Activated CD8-positive, alpha-beta memory T cell treated with anti-CD3 and anti-CD28 coated beads, Interleukin-2, amount 50 U/mL, for 4 hours (primary cell): ENCODE results near the gene SP8.
"Not testable (repeated sequence)": the region's sequence is repeated elsewhere in the genome, so short reads cannot be mapped to it uniquely, and the experiment has no call there.

Experiments
- DNase-seq: peaks from one replicate; pipeline ENCODE4 v3.0.0-alpha.2; 2020

The SP8 gene

DNA sequence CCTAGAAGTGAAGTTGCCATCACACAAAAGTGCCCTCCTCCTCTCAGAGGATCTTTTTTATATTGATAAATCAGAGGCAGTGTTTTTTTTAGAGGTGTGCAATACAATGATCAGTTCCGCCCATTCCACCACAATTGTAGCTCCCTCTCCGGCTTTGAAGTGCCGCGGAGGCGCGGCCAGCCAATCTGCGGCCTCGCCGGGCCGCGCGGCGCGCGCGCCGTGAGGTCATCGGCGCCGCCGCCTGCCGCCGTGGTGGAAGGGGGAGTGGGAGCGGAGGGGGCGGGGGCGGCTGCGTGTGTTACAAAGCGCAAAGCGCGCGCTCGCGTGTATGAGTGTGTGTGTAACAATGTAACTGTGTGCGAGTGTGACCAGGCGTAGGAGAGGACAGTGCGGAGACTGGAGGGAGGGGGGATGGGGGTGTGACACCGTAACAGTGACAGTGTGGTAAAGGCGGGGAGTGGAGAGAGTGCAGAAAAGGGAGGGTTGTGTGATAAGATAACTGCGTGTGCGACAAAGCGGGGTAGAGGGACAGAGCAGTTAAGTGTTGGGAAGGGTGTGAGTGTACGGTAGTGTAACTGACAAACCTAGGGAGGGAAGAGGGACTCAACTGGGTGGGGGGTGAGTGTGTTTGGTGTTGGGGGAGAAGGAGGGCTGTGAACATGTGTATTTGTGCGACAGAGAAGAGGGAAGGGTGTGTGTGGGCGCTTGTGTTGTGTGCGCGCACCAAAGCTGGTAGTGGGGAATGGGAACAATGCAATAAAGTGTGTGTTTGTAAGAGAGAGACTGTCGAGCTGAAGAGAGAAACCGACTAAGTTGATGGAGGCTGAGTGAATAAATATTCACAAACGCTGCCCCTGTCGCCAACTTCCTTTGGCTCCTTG, at the start of gene SP8:
SP8 (minus strand) TSS at position 108 of the 881 bp plus-strand sequence; CDS start at position 20, 88 bp downstream.
- no peak for DNase-seq

DNA sequence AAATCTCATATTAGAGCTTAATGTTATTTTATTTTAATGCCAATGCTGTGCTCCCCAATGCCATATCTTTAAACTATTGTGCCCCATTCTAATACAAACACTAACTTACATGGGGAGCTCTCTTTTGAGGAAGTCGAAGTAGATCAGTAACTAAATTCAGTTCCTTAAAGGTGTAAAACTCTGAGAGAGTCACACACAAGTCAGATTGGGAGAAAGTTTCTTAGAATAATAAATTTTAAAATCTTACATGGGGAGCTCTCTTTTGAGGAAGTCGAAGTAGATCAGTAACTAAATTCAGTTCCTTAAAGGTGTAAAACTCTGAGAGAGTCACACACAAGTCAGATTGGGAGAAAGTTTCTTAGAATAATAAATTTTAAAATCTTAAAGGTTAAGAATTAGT, 49.7 kb upstream of the SP8 start:
- not testable (repeated sequence) for DNase-seq

DNA sequence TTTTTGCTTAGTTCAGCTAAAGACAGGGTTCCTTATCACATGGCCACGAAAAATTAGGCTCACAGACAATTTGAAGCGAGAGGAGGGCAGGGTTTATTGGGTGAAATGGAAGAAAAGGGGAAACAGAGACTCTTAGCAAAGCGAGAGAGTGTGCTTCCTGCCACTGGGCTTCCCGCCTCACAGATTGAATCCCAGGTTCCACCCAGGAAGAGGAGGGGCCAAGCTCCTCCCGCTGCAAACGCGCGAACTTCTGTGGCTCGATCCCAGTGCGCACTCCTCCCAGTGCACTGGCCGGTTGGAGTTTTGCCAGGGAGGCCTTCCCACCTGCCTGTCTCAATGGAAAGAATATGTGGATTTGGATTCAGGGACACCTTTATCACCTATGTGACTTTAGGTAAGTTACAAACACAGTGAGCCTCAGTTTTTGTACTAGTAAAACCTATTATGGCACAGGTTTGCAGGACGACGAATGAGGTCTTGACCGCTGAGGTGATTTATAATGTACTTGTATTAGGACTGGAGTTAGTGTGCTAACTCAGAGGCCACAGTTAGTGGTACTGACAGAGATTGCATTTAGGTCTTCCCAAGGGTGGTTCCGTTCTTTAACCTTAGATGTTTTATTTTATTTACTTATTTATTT, 48.5 kb upstream of the SP8 start:
- DNase-seq, result no peak

DNA sequence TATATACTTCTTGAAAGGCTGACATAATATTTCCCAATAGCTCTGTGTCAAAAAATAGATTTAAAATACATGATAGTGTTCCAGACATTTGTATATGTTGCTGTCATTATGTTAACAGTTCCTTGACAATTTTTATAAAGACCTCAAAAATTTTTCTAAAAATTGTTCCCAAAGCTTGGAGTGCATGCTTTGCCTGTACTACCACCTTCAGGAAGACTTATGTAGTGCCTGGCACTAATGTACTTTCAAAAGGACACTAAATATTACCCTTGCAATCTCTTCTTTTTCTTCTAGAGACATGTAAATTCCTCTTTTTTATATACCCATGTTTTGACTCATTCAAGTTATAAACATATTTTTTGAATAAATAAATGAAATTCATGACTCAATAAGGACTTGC, 48.0 kb upstream of the SP8 start:
- no peak for DNase-seq

DNA sequence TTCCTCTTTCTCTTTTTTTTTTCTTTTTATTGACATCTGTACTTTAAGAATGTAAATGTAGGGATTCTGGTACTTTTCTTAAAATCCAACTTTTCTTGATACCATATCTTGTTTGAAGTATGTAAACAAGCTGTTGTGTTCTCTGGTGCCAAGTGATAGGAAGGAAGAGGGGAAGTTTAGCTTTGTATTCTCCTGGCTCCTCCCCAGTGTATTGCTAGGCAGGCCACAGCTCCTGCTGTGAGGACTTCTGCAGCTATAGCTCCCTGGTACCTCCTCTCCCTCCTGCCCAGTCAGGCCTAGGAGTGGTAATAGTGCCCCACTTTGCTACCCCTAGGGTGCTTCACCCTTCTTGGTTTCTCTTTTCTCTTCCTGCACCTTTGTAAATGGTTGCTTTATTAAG, 45.3 kb upstream of the SP8 start:
- DNase-seq, result no peak

DNA sequence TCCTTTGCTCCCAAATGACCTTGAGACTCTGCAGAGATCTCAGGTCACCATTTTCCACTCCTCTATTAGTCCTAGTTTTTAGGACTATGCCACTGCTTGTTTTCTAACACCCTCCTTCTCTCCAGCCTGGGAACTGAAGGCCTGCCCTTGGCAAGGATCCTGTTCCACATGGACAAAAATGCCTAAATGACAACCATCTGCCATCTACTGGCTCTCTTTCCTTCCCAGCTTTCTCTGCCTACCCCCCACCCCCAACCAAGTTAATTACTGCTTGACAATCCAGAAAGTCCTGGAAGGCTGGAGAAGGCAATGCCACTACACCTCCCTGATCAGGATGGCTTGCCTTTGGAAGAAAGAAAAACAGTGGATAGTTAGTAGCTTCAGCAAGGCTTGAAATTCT, 44.8 kb upstream of the SP8 start:
- no peak for DNase-seq

DNA sequence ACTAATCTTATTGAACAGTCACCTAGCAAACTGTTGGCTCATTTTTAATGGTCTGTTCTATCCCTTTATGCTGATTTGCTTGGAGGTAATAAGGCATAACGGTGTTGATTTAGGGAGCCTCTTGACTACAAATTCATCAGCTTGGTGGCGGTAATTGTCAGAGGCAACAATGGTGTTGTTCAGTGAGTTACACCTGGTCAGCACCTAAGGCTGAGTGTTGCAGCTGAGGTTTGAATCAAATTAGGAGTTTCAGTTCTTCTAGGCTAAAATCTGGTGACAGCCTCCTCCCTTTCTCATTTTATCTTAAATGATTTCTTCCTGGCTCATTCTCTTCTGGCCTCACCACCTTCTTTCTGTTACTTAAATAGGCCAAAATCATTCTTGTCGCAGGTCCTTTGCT, 42.3 kb upstream of the SP8 start:
- no peak for DNase-seq

DNA sequence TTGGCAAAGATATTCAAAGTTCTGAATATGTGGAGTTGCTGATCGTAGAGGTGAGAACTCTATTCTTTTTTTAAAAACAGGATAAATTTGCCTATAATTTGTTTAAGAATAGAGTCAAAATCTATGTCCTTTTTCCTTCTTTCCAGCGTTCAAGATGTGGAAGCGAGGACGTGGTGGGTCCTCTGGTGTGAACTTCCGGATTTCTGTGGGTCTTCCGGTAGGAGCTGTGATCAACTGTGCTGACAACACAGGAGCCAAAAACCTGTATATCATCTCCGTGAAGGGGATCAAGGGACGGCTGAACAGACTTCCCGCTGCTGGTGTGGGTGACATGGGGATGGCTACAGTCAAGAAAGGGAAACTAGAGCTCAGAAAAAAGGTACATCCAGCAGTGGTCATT, 40.5 kb upstream of the SP8 start:
- no peak for DNase-seq

DNA sequence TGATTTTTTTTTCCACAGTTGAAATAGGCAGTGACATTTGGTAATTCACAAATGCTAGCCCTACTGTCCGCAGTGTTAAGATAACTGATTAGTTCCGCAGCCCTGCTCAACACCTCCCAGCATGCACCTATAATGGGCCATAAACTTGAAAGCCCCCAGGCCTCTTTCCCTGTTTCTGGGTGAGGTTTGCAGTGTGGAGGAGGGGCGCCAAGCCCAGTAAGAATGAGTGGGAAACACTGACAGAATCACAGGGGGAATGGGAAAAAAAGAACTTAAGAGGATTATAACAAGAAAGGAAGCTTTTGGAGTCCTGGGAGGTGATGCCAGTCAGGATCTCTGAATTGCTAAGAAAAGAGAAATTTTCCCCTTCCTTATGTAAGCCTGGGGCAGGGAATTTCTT, 39.6 kb upstream of the SP8 start:
- DNase-seq, result no peak

DNA sequence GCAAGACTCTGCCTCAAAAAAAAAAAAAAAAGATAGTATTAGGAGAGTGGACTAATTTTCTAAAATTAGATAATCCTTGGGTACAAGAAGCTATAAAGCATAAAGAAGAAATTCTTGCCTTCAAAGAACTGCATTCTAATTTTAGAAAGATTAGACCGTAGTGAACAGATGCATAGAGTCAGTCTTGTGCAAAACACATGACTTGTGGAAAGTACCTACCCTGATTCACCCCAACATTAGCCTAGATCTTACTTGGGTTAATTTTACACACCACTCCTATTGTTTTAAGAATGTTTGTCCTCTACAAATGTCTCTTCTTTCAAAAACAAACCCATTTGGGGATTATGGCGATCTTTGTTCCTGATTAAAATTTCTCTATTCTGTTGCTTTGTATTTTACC, 38.9 kb upstream of the SP8 start:
- DNase-seq, result no peak

DNA sequence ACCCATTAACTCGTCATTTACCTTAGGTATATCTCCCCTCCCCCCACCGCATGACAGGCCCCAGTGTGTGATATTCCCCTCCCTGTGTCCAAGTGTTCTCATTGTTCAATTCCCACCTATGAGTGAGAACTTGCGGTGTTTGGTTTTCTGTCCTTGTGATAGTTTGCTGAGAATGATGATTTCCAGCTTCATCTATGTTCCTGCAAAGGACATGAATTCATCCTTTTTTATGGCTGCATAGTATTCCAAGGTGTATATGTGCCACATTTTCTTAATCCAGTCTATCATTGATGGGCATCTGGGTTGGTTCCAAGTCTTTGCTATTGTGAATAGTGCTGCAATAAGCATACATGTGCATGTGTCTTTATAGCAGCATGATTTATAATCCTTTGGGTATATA, 34.7 kb upstream of the SP8 start:
- DNase-seq, result not testable (repeated sequence)

DNA sequence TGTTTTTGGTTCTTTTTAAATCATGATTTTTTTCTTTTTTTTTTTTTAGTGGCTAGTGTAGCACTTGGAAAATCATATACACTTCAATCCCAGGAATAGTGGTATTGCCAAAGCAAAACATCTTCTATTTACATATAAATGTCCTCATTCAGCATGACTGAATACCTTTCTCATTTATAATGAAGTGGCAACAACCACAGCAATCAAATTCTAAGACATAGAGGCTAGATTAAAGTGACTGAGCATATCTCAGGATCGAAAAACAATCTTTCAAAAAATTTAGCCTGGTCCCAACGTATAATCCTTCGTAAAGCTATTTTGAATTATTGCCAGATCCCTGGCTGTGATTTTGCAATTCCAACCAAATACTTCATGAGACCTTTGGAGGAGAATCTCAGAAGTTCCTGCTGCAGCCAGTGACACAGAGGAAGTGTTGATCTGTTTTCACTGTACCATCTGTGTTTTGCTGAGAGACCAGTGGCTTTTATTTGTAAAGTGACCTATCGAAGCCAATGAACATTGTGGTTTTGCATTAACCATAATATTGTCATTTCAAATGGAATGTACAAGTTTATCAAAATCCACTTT, 29.8 kb upstream of the SP8 start:
- no peak for DNase-seq

DNA sequence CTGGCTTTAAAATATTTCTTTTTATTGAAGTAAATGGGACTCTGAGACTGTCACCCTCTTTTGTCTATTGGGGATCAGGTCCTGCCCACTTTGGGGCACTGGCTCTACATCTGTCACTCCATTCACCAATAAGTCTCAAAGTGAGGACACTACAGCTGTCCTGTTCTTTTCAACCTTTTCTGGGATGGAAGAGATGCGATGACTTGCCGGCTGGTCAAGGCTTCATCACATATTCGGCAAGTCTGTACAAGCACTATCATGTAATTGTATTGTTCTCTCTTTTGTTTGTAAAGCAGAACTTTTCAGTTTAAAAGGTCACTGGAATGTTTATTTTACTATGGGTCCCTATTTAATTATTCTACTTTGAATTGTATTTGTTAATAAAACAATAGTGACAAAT, 17.7 kb upstream of the SP8 start:
- DNase-seq, result no peak

DNA sequence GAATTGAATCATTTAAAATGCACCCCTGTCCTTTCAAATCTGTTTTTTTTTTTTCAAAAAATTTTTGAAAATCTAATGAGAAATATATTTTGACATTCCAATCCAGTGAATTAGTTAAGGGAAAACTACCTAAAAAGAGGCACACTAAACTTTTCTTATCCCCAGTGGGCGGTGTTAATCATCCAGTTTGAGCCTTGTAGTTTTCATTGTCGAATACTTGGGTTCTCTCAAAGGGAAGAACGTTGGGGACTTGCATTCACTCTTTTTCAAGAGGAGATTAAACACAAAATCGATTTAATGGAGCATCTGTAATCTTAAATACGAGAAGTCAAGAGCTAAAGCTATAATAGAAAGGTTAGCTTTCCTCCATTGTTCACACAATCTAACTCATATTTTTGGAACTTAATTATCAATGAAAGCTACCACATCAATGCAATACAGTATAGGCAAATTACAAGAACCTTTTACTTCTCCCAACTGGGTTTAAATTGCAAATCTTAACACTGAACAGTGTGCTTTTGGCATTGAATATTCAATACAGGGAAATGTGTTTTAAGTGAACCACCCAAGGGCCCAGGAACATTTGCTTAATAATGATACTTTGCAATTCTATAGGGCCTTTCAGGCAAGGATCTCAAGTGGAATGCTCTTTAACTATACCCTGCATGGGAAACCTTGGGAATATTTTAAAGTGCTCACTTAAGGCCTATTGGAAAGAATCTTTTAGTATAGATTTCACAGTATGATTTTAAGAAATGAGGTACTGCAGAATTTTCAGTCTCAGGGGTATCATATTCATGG, 13.1 kb upstream of the SP8 start:
- no peak for DNase-seq

DNA sequence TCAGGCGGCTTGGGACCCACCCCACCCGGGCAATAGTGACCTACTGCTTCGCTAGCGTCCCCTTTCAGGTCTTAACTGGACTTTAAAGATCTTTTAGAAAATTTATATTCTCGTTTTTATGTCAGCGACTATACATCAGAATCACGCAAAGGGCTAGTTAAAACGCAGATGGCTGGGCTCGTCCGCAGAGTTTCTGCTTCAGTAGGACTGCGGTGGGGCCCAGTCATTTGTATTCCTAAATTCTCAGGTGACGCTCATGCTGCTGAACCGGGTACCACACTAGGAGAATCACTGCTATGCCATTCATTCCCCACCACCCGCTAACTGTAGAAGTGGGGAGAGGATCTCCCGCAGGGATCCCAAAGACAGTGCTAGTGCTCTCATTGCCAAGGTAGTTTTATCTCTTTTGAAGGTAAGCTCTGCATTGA, 12.0 kb upstream of the SP8 start:
- no peak for DNase-seq

DNA sequence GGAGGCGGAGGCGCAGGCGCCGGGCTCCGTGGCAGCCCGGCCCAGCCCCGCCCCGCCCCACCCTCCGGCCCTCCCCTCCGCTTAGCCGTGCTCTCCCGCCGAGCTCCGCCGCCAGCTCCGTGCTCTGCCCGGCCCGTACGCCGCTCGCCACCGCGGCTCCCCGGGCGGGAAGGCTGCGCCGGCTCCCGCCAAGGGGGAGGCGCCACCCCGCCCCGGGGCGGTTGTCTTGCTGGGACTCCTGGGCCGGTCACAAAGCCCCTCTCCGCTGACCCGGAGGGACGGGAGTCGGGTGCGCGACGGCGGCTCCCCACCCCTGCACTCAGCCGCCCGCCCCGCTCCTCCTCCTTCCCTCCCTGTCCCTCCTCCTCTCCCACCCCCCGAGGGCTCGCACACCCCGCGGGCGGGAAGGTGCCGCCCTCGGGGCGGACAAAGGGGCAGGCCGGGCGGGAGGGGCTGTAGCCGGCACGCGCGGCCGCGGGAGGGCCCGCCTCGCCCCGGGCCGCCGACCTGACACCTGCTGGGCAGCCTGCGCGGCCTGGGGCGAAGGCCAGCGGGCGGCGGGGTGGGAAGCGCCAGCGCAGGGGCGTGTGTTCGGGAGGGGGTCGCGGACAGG, 11.5 kb upstream of the SP8 start:
- DNase-seq, result no peak

DNA sequence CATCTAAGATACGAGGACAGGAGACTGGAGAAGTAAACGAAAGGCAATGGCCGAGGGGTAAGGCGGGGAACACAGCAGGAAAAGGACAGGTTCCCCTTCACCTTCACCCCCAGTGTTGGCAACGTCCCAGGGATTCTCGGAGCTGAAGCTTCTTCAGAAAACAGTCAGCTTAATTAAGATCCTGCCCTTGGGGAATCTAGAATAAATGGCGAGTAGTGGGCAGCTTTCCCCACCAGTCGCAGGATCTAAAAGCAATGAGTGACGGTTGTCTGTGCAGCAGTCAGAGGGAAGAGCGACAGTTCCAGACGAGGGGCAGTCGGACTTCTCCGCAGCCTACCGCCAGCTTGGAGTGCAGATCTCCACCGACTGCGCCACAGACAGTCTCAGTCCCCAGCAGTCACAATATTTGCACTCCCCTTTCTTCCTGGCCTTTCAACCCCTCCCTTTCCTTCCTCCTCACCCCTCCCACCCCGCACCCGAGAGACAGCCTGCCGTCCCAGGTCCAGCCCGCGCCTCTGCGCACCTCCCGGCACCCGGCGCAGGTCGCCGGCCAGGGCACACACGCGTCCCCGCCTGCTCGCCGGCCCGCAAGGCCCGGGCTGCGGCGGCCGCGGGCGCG, 10.9 kb upstream of the SP8 start:
- no peak for DNase-seq

DNA sequence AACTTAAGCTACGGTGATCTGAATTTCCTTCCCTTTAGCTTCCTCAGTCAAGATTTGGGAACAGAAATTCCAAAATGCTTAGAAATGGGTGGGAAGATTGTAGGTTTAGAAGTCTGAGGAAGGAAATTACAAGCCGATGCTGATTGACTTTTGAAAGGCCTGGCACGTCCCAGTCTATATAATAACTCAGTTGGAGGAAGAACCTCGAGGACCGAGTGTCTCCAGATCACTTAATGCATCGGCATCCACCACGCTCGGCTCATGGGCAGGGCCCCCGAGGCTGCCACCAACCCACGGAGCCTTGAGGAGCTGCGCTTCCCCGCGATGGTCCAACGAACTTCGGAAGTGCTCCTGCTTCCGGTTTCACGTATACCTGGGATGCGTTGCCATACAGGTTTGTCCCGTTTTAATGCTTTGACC, 10.4 kb upstream of the SP8 start:
- no peak for DNase-seq

DNA sequence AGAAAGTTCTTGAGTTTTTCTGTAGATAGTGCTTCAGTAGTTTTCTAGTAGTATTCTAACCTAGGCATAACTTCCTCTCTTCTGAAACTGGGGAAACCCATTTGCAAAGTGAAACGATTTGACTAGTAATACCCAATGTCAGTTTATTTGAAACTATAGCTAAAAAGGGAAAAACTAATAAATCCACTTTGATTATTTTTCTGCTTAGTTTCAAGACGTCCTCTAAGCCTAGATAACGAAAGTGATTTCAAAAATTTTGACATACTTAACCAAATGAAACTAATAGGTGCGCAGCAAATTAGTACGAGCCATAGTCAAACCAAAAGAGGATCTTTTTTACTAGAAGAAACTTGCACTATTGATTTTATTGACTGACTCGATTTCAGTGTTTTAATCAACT, 9.8 kb upstream of the SP8 start:
- DNase-seq, result no peak

DNA sequence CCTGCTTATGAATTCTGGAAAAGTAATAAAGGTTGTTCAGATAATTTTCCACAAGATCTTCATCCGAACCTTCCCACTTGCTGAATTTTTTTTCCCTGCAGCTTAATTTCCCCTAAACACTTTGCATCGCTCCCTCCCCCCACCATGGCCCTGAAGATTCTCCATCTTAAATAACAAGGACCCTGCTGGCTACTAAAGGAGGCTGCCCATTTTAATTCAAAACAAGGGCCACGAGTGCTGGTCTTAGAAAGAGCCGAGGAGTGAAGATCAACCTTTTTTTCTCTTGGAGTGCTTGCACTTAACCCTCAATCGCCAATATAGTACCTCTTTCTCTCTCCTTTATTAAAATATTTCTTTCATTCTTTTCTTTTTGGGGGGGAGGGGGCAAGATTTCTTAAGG, 9.2 kb upstream of the SP8 start:
- DNase-seq, result no peak

DNA sequence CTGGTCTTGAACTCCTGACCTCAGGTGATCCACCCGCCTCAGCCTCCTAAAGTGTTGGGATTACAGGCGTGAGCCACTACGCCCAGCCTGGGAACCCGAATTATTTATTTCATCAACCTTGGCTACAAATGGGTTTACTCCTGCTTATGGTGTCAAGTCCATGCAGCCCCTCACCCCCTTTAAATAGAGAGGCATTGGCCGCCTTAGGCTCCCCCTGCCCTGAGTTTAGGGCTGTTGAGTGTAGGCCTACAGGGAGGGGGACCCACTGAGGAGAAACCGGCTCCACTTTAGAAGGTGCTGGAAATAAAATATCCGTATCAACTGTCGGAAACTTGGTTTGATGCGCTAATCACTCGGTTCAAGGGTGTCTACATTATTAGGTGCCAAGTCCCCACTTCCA, 8.7 kb upstream of the SP8 start:
- no peak for DNase-seq

DNA sequence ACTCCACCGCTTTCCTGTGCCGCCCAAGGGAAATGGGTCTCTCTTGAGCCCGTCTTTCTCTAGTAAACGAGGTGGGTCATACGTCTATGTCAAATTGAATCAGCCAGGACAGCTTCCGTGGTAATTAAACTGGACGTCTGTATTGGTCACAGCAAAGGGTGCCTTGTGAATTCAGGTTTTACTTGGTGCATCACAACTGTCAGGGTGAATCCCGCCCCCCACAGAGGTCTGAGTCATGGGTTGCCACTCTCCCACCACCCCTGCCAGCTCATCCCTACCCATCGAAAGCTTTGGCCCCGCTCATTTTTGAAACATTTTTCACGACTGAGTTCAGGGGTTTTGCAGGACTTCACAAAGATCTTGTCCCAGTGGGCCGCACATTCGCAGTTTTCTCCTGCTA, 8.0 kb upstream of the SP8 start:
- DNase-seq, result no peak
